GM21515 (cell line): ENCODE measurements around the gene ELOVL3.
"Not testable (repeated sequence)": the region's sequence is repeated elsewhere in the genome, so short reads cannot be mapped to it uniquely, and the experiment has no call there.

ENCODE experiments used
- ATAC-seq: cut with Tn5 transposase; IDR thresholded peaks from one replicate; pipeline ENCODE4 v1.9.1; 2021; ENCODE audit not compliant: unreplicated experiment

ELOVL3 gene, protein sequence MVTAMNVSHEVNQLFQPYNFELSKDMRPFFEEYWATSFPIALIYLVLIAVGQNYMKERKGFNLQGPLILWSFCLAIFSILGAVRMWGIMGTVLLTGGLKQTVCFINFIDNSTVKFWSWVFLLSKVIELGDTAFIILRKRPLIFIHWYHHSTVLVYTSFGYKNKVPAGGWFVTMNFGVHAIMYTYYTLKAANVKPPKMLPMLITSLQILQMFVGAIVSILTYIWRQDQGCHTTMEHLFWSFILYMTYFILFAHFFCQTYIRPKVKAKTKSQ

GRCh38 chr10:102225646-102226541 lies at the start of gene ELOVL3:
Gene ELOVL3 (plus strand): TSS chr10:102226299. CDS start chr10:102226549, 250 bp downstream.
- peak; percentile 89 for ATAC-seq

DNA sequence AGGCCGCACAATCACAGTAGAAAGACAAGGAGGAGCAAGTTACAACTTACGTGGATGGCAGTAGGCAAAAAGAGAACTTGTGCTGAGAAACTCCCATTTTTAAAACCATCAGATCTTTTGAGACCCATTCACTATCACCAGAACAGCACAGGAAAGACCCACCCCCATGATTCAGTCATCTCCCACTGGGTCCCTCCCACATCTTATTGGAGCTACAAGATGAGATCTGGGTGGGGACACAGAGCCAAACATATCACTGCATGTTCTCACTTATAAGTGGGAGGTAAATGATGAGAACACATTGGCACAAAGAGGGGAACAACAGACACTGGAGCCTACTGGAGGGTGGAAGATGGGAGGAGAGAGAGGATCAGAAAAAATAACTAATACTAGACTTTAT lies 41.5 kb upstream of the ELOVL3 start:
- ATAC-seq: no peak

- ATAC-seq: no peak
Measured at GRCh38 chr10:102185272-102185671, 40.8 kb upstream of the ELOVL3 start.

DNA sequence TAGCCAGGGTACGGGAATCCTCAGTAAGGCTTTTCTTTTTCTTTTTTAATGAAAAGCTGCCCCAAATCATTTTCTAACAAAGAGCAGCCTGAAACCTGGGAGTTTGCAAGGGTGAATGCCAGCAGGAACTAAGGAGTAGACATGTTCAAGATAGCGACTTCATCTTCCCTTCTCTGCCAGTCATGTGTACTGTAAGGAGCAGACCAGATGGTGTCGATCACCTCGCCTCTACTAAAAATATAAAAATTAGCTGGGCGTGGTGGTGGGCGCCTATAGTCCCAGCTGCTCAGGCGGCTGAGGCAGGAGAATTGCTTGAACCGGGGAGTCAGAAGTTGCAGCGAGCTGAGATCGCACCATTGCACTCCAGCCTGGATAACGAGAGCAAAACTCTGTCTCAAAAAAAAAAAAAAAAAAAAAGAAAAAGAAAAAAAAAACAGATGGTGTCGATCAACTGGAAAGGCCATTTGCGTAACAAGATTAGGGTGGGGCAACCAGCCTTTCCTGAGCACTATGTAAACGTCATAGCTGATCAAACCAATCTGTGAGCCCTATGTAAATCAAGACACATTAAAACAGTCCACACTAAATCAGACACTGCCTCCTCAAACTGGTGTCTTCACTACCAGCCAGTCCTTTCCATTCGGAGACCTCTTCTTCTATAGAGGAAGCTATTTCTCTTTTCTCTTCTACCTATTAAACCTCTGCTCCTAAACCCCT lies 40.1 kb upstream of the ELOVL3 start:
- no peak for ATAC-seq

DNA sequence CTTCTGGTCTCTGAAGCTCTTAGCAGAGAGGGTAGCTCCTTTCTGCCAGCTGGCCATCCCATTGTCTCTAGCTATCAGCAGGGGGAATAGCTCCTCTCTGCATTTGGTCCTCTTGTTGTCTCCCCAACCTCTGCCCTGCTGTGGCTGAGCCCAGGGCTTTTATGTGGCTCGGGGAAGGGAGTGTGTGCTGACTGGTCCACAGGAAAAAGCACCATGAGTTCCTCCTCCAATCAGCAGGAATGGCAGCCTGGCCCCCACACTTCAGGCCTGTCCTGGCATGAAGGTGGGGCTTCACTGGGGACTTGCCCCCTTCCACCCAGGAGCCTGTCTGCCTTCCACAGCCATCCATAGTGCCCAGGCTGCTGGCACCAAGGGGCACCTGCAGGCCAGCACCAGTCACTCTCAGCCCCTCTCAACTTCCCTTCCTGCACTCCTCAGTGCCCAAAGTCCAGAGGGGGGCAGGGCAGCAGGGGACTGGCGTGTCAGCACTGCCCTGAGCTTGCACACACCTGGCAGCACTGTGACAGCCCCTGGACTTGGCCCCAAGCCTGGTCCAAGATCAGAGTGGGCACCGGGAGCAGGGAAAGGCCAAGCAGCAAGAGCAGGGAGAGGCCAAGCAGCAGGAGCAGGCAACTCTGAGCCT lies 37.7 kb upstream of the ELOVL3 start:
- no peak for ATAC-seq

DNA sequence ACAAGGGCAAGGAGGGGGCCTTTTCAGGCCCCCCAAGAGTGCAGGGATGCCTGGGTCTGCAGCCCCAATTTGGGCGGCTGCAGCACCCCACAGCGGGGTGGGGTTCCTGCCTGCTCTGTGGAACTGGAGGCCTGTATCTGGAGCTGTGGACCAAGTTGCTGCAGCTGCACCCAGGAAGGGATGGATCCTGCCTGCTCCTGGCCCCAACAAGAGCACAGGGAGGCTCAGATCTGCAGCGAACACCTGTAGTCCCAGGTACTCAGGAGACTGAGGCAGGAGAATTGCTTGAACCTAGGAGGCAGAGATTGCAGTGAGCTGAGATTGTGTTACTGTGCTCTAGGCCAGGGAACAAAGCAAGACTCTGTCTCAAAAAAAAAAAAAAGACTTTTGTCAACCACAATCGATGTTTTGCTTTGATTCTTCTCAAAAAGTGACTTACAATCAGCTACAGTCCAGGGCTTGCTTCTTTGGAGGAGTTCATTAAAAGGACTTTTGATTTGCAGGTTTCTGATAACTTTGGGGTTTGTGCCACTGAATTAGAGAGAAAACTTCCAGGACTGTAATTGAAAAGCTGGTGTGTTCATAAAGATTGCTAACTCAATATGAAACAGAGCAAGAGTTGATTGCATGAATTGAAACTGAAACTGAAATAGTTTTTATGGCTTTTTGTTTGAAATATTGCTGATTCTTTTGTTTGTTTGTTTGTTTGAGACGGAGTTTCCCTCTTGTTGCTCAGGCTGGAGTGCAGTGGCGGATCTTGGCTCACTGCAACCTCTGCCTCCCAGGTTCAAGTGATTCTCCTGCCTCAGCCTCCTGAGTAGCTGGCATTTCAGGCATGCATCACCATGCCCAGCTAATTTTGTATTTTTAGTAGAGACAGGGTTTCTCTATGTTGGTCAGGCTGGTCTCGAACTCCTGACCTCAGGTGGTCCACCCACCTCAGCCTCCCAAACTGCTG lies 36.9 kb upstream of the ELOVL3 start:
- ATAC-seq: not testable (repeated sequence)

DNA sequence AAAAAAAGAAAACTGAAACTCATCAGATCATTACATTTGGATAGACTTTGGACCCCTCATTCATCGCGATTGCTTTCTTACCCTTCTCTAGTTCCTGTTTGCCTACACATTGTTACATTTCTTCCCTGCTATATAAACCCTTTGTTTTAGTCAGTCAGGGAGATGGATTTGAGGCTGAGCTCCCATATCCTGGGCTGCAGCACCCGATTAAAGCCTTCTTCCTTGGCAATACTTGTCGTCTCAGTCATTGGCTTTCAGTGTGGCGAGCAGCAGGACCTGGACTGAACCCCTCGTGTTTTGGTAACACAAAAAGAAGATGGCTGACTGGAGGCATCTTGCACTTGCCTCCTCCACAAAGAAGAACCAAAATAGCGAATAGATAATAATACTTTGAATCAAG lies 34.1 kb upstream of the ELOVL3 start:
- no peak for ATAC-seq

- ATAC-seq: no peak
Measured at GRCh38 chr10:102195296-102195870, 30.7 kb upstream of the ELOVL3 start.

DNA sequence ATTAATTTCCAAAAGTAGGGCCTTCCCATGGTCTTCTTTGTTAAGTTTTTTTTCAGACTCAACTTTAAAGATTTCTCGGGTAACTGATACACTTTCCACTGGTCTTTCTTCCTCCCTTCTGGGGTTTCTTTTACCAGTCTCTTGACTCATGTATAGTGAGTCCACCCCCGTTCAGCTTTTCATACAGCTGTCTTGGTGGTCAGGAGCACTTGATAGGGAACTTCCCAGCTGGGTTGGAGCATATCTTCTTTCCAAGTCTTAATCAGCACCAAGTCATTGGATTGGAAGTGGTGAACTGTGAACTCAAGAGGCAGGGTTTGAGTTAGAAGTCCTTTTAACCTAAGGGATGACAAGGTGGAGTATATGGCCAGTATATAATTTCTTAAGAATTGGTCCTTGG lies 29.2 kb upstream of the ELOVL3 start:
- no peak for ATAC-seq

- ATAC-seq: no peak
Measured at GRCh38 chr10:102198027-102198426, 28.1 kb upstream of the ELOVL3 start.

DNA sequence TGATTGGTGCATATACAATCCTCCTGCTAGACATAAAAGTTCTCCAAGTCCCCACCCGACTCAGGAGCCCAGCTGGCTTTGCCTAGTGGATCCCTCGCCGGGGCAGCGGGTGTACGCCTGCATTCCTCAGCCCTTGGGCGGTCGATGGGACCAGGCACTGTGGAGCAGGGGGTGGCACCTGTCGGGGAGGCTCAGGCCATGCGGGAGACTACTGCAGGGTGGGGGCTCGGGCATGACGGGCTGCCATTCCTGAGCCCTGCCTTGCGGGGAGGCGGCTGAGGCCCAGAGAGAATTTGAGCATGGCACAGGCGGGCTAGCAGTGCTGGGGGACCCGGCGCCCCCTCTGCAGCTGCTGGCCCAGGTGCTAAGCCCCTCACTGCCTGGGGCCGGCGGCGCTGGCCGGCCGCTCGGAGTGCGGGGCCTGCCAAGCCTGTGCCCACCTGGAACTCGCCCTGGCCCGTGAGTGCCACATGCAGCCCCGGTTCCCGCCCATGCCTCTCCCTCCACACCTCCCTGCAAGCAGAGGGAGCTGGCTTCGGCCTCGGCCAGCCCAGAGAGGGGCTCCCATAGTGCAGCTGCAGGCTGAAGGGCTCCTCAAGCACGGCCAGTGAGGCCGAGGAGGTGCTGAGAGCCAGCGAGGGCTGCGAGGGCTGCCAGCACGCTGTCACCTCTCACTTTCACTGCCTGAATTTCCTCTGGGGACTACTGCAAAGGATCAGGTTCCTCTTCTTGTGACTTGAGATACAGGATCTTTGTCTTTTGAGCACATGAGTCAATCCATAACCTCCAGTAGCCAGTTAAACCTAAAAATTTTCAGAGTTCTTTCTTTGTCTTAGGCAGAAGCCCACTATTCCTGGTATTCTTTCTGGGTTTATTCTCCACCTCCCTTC lies 25.1 kb upstream of the ELOVL3 start:
- ATAC-seq: no peak

DNA sequence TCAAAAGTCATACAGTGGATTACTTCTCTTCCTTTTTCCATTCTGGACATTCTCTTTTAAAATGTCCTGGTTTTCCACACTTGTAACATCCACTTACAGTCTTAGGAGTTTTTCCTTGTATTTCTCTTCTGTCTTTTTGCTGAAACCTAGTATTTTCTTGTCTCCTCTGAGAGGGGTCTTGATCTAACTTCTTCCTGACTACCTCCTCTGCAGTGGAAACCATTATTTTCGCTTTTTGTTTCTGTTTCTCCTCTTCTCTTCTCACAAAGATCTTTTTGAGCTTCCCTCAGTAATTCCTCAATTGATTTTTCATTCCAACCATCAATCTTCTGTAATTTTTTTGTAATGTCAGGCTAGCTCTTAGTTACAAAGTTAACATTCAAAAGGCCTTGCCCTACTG lies 23.7 kb upstream of the ELOVL3 start:
- no peak for ATAC-seq

GRCh38 chr10:102208311-102209035 lies 17.6 kb upstream of the ELOVL3 start:
- ATAC-seq: no peak

DNA sequence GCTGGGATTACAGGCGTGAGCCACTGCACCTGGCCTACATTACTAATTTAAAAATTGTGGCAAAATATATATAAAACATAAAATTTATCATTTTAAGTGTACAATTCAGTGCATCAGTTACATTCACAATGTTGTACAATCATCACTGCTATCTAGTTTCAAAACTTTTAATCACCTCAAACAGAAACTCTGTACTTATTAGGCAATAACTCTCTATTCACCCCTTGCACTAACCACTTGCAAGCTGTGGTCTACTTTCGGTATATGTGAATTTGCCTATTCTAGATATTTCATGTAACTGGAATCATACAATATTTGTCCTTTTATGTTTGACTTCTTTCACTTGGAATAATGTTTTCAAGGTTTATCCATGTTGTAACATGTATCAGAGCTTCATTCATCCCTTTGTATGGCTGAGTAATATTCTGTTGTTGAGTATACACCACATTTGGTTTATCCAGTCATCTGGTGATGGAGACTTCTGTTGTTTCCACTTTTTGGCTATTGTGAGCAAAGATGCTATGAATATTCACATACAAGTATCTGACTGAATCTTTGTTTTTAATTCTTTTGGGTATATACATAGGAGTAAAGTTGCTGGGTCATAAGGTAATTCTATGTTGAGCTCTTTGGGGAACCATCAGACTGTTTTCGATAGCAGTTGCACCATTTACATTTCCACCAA lies 14.3 kb upstream of the ELOVL3 start:
- ATAC-seq: no peak

DNA sequence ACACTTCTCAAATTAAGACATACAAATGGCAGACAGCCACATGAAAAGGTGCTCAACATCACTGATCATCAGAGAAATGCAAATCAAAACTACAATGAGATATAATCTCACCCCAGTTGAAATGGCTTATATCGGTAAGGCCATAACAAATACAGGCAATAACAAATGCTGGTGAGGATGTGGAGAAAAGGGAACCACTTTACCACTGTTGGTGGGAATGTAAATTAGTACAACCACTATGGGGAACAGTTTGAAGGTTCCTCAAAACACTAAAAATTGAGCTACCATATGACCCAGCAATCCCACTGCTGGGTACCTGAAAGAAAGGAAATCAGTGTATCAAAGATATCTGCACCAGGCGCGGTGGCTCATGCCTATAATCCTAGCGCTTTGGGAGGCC lies 12.5 kb upstream of the ELOVL3 start:
- ATAC-seq: not testable (repeated sequence)

DNA sequence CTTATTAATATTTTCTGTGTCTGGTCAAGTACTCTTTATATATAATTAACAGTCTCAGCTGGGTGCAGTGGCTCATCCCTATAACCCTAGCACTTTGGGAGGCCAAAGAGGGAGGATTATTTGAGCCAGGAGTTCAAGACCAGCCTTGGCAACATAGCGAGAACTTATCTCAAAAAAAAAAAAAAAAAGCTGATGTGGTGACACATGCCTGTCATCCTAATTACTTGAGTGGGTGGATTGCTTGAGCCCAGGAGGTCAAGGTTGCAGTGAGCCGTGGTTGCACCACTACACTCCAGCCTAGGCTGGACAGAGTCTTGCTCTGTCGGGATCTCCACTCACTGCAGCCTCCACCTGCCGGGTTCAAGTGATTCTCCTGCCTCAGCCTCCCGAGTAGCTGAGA lies 6.7 kb upstream of the ELOVL3 start:
- no peak for ATAC-seq

DNA sequence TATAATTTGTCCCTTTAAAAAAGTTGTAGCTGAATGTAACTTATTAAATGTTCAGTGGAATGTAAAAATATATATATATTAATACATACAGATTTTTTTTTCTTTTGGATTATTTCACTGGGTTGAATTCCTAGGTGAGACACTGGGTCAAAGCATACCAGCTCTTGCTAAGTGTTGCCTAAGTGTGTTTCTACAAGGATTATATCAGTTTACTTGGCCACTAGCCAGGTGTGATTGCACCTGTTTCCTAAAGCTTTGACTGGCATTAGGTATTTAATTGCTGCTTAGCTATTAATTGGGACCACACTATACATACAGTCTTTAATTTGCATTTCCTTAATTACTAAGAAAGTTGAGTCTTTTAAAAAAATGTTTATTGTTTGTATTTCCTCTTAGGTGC lies 5.5 kb upstream of the ELOVL3 start:
- no peak for ATAC-seq
